DMS114 treated with DMSO at 0.1 percent for 48 hours (cell line): ENCODE results near the gene SH3YL1.

Experiments used
- DNase-seq: peaks from one replicate; lab custom pipeline; 2025; ENCODE audit not compliant: unreplicated experiment; lab: John Stamatoyannopoulos, UW

The SH3YL1 gene

DNA sequence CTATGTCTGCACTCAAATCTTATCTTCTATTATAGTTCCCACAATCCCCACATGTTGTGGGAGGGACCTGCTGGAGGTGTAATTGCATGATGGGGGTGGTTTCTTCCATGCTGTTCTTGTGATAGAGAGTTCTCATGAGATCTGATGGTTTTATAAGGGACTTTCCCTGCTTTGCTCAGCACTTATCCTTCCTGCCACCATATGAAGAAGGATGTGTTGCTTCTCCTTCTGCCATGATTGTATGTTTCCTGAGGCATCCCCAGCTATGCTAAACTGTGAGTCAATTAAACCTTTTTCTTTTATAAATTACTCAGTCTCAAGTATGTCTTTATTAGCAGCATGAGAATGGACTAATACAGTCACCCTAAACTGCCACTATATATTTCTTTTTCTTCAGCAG lies 79.1 kb downstream of the SH3YL1 start:
- no peak for DNase-seq

DNA sequence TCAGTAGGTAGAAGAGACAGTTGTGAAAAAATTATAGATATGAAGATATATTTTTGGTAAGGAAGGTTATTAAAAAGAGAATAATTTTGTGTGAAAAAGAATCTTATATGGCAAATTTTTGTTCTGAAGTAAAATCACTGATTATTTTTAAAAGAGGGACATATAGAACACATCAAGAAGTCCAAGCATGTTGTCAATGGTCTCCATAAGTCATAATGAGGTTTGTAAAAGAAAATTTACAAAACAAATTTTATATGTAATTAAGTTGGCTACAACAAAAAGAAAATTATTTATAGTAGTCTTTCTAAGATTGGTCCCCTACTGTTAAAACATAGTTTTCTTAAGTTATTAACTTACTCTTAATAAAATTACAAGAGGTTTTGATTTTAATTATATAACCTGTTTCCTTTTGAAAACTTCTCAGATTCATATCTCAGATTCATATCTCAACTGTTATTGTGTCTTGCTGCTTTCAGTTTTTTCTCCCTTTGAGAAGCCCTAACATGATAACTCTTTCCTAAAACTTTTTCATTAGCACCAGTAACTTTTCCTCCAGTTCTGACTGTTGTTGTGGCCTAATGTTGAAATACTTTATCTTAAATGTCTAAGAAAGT lies 81.2 kb downstream of the SH3YL1 start:
- no peak for DNase-seq

DNA sequence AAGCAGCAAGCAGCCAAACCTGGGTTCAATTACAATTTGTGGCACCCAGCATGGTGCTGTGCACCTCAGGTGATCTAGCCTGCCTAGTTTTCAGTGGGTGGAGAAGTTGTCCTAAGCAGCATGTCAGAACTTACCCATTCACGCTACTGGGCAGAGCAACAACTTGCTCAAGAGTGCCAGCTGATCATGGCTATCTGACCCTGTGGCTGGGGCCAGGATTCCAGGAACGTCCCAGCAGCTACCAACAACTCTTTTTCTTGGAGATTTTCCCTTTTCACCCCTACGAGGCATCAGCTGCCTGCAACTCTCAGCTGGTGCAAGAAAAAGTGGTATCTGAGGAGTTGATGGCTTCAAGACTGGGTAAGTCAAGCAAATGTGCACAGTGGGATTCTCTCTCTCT lies 83.5 kb downstream of the SH3YL1 start:
- DNase-seq: no peak

DNA sequence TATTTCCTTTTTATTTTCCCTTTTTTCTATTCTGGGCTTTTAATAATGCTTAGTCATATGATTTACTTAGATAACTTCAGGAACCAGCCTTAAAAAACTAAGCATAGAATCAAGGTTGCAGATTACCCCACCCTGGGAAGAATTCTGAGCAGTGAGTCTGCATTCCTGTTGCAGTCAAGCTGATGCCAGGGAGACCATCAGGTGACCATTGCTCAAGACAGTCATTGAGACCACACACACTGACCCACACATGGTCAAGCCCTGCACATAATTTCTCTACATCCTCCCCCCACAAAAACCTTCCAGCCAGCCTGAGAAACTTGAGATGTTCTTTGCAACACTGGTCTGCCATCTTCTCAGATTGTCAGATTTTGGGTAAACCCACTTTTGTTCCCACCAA lies 83.9 kb downstream of the SH3YL1 start:
- DNase-seq: no peak

DNA sequence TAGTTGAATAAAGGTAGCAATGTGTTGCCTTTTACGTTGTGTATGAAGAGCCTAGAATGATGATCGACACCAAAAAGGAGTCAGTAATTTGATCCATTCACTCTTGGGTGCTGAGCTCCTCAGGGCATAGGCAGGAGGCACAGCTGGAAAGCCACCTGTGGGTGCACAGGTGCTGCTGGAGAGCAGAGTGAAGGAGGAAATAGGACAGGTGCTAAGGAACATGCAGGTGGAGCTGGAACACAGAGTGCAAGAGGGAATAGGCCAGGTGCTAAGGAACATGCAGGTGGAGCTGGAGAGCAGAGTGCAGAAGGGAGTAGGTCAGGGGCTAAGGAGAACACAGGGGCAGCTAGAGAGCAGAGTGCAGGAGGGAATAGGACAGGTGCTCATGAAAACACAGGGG lies 86.1 kb downstream of the SH3YL1 start:
- DNase-seq: no peak

DNA sequence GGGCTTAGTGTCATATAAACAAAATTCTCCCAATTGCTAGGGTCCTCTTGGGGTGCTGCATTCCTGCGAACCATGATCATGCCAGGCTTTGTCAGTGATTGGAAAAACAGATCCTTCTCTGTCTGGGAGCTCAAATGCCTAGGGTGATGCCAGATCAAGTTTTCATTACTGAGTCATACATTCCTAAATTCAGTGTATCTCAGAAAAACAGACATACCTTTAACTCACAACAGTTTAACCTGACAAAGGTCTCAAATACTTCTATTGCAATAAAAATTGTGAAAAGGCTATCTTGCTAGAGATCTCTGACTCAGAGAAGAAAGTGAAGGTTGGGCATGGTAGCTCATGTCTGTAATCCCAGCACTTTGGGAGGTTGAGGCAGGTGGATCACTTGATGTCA lies 86.9 kb downstream of the SH3YL1 start:
- no peak for DNase-seq

DNA sequence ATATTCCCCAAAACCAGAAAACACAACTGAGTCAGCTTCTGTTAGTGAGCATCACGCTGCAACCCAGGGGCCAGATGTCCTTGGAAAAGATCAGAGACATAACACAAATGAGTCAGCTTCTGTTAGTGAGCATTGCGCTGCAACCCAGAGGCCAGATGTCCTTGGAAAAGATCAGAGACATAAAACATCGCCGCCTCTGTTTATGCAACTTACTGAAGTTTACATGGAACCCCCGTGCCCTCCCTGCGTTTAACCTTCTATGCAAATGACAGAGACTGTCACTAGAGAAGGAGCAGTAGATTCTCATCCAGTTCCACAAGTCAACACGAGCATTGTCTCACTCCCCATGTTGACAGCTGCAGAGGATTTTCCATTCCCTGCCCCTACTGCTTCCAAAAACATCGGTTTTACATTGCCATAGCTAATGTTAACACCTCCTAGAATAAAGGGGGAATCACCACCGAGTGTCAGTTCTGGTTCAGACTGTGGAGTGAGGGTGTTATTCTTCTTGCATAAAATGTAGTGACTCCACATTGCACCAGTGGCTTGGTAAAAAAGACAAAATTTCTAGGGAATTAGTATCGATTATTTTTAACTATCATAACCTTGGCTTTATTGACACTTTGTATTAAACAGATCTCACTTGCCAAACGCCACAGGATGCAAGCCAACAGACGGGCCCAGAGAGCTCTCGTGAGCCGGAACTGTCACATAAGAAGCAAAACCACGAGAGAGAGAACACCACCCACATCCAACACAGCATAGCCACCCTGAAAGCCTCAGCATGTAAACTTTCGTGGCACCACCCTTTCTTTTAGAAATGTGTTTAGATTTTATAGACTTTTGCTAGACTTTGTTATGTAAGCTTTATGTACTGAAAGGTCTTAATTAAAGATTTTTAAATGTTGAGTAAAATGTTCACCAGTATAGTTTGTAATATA lies 87.7 kb downstream of the SH3YL1 start:
- DNase-seq: no peak

DNA sequence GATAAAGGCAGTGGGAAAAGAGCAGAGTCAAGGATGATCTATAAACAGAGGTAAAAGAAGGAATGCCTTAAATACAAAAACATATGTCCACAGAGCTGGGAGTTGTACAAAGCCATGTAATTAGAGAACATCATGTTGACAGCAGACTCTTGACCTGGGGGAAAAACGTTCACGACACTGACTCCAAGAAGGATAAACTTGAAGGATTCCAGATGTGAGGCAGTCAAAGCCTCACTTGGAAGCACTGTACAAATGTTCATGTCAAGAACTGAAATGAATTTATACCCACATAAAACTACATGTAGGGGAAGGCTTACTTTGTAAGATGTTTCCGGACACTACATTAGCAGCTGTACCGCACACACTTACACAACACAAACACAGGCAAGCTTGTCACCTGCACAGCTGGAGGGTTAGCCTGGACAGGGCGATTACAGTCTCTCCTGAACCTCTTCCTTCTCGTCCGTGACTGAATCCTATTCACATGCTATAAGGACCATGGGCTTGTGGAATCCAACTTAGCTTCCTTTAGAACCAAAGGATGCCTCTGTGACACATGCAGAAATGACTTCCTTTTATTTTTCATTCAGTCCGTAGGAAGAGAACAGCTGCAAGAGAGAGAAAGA lies 88.6 kb downstream of the SH3YL1 start:
- DNase-seq: no peak

DNA sequence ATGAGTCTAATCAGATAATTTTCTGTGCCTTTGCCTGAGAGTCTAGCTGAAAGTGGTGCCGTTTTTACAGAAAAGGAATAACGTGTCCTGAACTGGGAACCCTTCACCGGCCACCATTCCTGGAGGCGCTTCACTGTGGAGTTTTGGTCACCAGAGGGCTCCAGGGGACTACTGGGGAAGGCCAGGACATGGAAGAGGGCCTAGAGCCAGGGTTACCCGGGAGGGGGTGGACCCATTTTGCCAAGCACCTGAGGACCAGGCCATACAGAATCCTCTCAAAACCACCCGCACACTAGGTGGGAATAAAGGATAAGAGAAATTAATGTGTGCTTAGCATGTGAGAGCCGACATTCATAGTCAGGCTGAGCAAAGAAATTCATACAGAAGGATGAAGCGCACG lies 91.7 kb downstream of the SH3YL1 start:
- peak; percentile 9 for DNase-seq

DNA sequence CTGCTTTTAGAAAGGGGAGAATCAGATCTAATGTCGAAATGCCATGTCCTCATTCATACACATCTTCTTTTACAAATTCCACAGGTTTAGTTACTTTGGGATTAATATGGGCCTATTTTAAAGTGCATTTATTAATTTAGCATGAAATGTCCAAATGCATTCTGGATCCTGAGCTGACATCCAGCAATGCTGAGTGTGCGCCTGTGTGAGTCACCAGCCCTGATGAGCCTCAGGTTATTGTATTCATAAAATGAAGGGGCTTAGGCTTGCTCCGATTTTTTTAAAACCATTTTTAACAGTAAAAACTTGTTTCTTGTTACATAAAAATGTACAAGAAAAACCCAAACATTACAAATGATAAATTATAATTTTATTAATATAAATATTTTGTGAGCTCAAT lies 94.1 kb downstream of the SH3YL1 start:
- no peak for DNase-seq
